HepG2 (cell line): Measurements from ENCODE around the gene GTF2H4. TPM values are rescaled to one million over a fixed set of nuclear protein-coding genes. Genes with fewer than 3 reads are reported as not detected.

Source experiments
- ATAC-seq: fragments of 200-7000 bp; cut with Tn5 transposase; 3 replicates; pipeline ENCODE4 v1.9.1; 2020; ENCODE audit warnings: mild to moderate bottlenecking, moderate library complexity
- BruUV-seq: library from RNA; stranded (reverse); fragments of 400-500 nt; replicated peaks from 2 replicates; lab custom pipeline; 2021; lab: Mats Ljungman, UMichigan
- CTCF ChIA-PET: fragments of 300-600 bp; formaldehyde crosslinking; extraction: SDS; loops from one replicate; lab custom pipeline; 2021; ENCODE audit warnings: low total read pairs, inconsistent platforms, low intra/inter-chr PET ratio; lab: Yijun Ruan, JAX
- POLR2A ChIA-PET: fragments of 350-600 bp; sonication (Branson Sonifier 250); formaldehyde crosslinking; loops from one replicate; lab custom pipeline; 2020; ENCODE audit warnings: antibody characterized with exemption, inconsistent platforms; lab: Yijun Ruan, JAX
- DNase-seq: peaks from one replicate; pipeline ENCODE4 v3.0.0-alpha.2; 2015; ENCODE audit warnings: low spot score
- FAIRE-seq: peaks from 3 replicates; lab custom pipeline; 2011; peaks lifted over from hg19 to GRCh38; lab: Jason Lieb, UNC
- H2AFZ ChIP-seq: one replicate; pipeline ENCODE4 v1.6.1; 2011; ENCODE audit warnings: low read length, inconsistent platforms
- H3K27ac ChIP-seq: fragments of 300-600 bp; 3 replicates; pipeline ENCODE4 v1.8.0; 2011; ENCODE audit warnings: mixed run types, mild to moderate bottlenecking, mixed read lengths, low read length, inconsistent platforms; ENCODE audit not compliant: insufficient read depth; ENCODE audit errors: extremely low read length
- H3K27me3 ChIP-seq, 2 experiments: fragments of 200-600 bp in 1 of 2; 2 replicates in 1 of 2; 3 replicates in 1 of 2; pipeline versions ENCODE4 v1.6.0 to v1.8.0; 2011; ENCODE audit warnings: low read length in 2 of 2, mild to moderate bottlenecking in 2 of 2, moderate library complexity in 2 of 2, inconsistent platforms in 1 of 2; ENCODE audit not compliant: insufficient read depth in 2 of 2, control insufficient read depth in 1 of 2
- H3K36me3 ChIP-seq, 2 experiments: fragments of 200-600 bp in 1 of 2; replicated peaks in 1 of 2; 2 replicates in 1 of 2; 3 replicates in 1 of 2; pipeline versions ENCODE4 v1.5.1 to v1.8.0; 2011; ENCODE audit warnings: low read length in 2 of 2, inconsistent platforms in 1 of 2; ENCODE audit not compliant: insufficient read depth in 2 of 2, control insufficient read depth in 1 of 2
- H3K4me1 ChIP-seq: 2 replicates; pipeline ENCODE4 v1.5.1; 2012; ENCODE audit warnings: low read length, inconsistent platforms; ENCODE audit not compliant: insufficient read depth
- H3K4me2 ChIP-seq: 2 replicates; pipeline ENCODE4 v1.6.0; 2011; ENCODE audit warnings: low read depth, low read length, inconsistent platforms
- H3K4me3 ChIP-seq, 3 experiments: fragments of 200-600 bp in 1 of 3; sonication (generic), shearing (Covaris generic) in 1 of 3; replicated peaks in 1 of 3; 2 replicates each; pipeline ENCODE4 v1.5.1; 2011 to 2016; ENCODE audit warnings: low read length in 3 of 3, inconsistent platforms in 2 of 3, low read depth in 2 of 3, mild to moderate bottlenecking in 2 of 3, control low read depth in 1 of 3, mixed read lengths in 1 of 3; ENCODE audit not compliant: insufficient read depth in 1 of 3
- H3K79me2 ChIP-seq: one replicate; pipeline ENCODE4 v1.6.1; 2011; ENCODE audit warnings: low read length, inconsistent platforms; ENCODE audit not compliant: insufficient read depth
- H3K9ac ChIP-seq: 2 replicates; pipeline ENCODE4 v1.6.0; 2011; ENCODE audit warnings: mild to moderate bottlenecking, low read depth, low read length, inconsistent platforms; ENCODE audit not compliant: insufficient read depth
- H3K9me3 ChIP-seq: 2 replicates; pipeline ENCODE4 v1.5.1; 2012; ENCODE audit warnings: mild to moderate bottlenecking, low read length
- H4K20me1 ChIP-seq: 2 replicates; pipeline ENCODE4 v1.6.0; 2011; ENCODE audit warnings: inconsistent platforms, mild to moderate bottlenecking, low read length, moderate library complexity; ENCODE audit not compliant: insufficient read depth
- CAMTA2 ChIP-seq: sonication (generic); formaldehyde crosslinking; IDR thresholded peaks from 2 replicates; pipeline ENCODE4 v1.4.0; 2020; ENCODE audit warnings: mild to moderate bottlenecking, missing genetic modification reagents, borderline replicate concordance
- CBFB ChIP-seq: sonication (generic); formaldehyde crosslinking; IDR thresholded peaks from 2 replicates; pipeline ENCODE4 v1.4.0; 2020; ENCODE audit warnings: missing genetic modification reagents
- FOXK2 ChIP-seq: fragments of 450-650 bp; IDR thresholded peaks from 2 replicates; pipeline ENCODE4 v1.6.1; 2016
- FUBP1 ChIP-seq: sonication (generic); formaldehyde crosslinking; IDR thresholded peaks from 2 replicates; pipeline ENCODE4 v1.5.1; 2020; ENCODE audit warnings: missing genetic modification reagents, mild to moderate bottlenecking, borderline replicate concordance
- ISL2 ChIP-seq: sonication (generic); formaldehyde crosslinking; IDR thresholded peaks from 2 replicates; pipeline ENCODE4 v1.5.0; 2020; ENCODE audit warnings: missing genetic modification reagents
- KDM5A ChIP-seq: fragments of 200-600 bp; sonication (generic); IDR thresholded peaks from 2 replicates; pipeline ENCODE4 v1.7.0; 2018; ENCODE audit warnings: antibody characterized with exemption, mild to moderate bottlenecking, low read length, borderline replicate concordance
- MIER2 ChIP-seq: IDR thresholded peaks from 2 replicates; pipeline ENCODE4 v1.6.1; 2016; ENCODE audit warnings: missing biosample characterization, missing genetic modification reagents
- NFYC ChIP-seq: IDR thresholded peaks from 2 replicates; pipeline ENCODE4 v1.6.1; 2016; ENCODE audit warnings: missing genetic modification reagents, missing compliant biosample characterization
- PAWR ChIP-seq: sonication (generic); formaldehyde crosslinking; IDR thresholded peaks from 2 replicates; pipeline ENCODE4 v1.4.0; 2020; ENCODE audit warnings: missing genetic modification reagents, mild to moderate bottlenecking, borderline replicate concordance
- PRPF4 ChIP-seq: fragments of 200-400 bp; formaldehyde crosslinking; IDR thresholded peaks from 2 replicates; pipeline ENCODE4 v1.6.1; 2016; ENCODE audit warnings: low read length, low read depth; ENCODE audit not compliant: poor library complexity, severe bottlenecking
- PTBP1 ChIP-seq: fragments of 200-400 bp; formaldehyde crosslinking; IDR thresholded peaks from 2 replicates; pipeline ENCODE4 v1.6.1; 2018; ENCODE audit warnings: low read length, low read depth; ENCODE audit not compliant: poor library complexity, severe bottlenecking
- RELA ChIP-seq: sonication (generic); formaldehyde crosslinking; IDR thresholded peaks from 2 replicates; pipeline ENCODE4 v1.4.0; 2020; ENCODE audit warnings: missing genetic modification reagents
- RXRA ChIP-seq: sonication (generic); formaldehyde crosslinking; IDR thresholded peaks from 2 replicates; pipeline ENCODE4 v1.5.1; 2020; ENCODE audit warnings: missing genetic modification reagents
- SP5 ChIP-seq: IDR thresholded peaks from 2 replicates; pipeline ENCODE4 v1.6.1; 2016; ENCODE audit warnings: low read depth, borderline replicate concordance
- SRSF4 ChIP-seq: fragments of 200-400 bp; formaldehyde crosslinking; IDR thresholded peaks from one replicate; pipeline ENCODE4 v1.6.1; 2018; ENCODE audit warnings: mild to moderate bottlenecking, low read depth, low read length, moderate library complexity; ENCODE audit not compliant: poor library complexity, severe bottlenecking
- ZBTB21 ChIP-seq: sonication (generic); formaldehyde crosslinking; IDR thresholded peaks from 2 replicates; pipeline ENCODE4 v1.4.0; 2020; ENCODE audit warnings: missing genetic modification reagents
- ZBTB33 ChIP-seq: sonication (generic); formaldehyde crosslinking; IDR thresholded peaks from 2 replicates; pipeline ENCODE4 v1.4.0; 2020; ENCODE audit warnings: missing genetic modification reagents
- ZBTB38 ChIP-seq: sonication (generic); formaldehyde crosslinking; IDR thresholded peaks from 2 replicates; pipeline ENCODE4 v1.5.1; 2020; ENCODE audit warnings: mild to moderate bottlenecking, missing genetic modification reagents
- ZNF577 ChIP-seq: sonication (generic); formaldehyde crosslinking; IDR thresholded peaks from 2 replicates; pipeline ENCODE4 v1.4.0; 2020; ENCODE audit warnings: mild to moderate bottlenecking, low read depth, missing genetic modification reagents, borderline replicate concordance
- ZNF580 ChIP-seq: IDR thresholded peaks from 2 replicates; pipeline ENCODE4 v1.6.1; 2016; ENCODE audit warnings: low read depth, borderline replicate concordance
- ZNF672 ChIP-seq: sonication (generic); formaldehyde crosslinking; IDR thresholded peaks from 2 replicates; pipeline ENCODE4 v1.8.1; 2022; ENCODE audit warnings: missing genetic modification reagents
- ZNF775 ChIP-seq: sonication (generic); formaldehyde crosslinking; IDR thresholded peaks from 2 replicates; pipeline ENCODE4 v1.4.0; 2020; ENCODE audit warnings: missing genetic modification reagents, mild to moderate bottlenecking, moderate library complexity, borderline replicate concordance
- ZNF776 ChIP-seq: sonication (generic); formaldehyde crosslinking; IDR thresholded peaks from 2 replicates; pipeline ENCODE4 v1.4.0; 2020; ENCODE audit warnings: mild to moderate bottlenecking, missing genetic modification reagents
- WGBS: methylation state at CpG from one replicate; pipeline ENCODE4 v1.1.6; 2017; ENCODE audit warnings: low lambda C conversion rate; 5-methylcytosine and 5-hydroxymethylcytosine counted together
- in situ Hi-C: cut with HindIII; loops from 2 replicates; pipeline ENCODE4 v1.10.0; 2017; ENCODE audit warnings: low pct_unique_long_range_greater_than_20kb; ENCODE audit not compliant: extremely low pct_ligation_motif_present
- intact Hi-C: fragments of 100-400 bp; cut with micrococcal nuclease; formaldehyde crosslinking; loops from one replicate; pipeline ENCODE4 v1.10.0; 2022; ENCODE audit not compliant: unreplicated experiment
- polyA plus RNA-seq, 8 experiments: library from polyadenylated mRNA; depleted of rRNA in 3 of 8; stranded (reverse) in 7 of 8; unstranded in 1 of 8; fragments of >200 nt; fragmentation: Illumina TruSeq in 4 of 8; extraction: Trizol in 4 of 8; gene quantifications; 2 replicates each; pipeline versions ENCODE4 v1.2.1 to v1.2.3, GENCODE V29; 2011 to 2016; ENCODE audit warnings: low read depth in 4 of 8, missing spikeins in 1 of 8, mixed read lengths in 1 of 8; ENCODE audit not compliant: insufficient read depth in 1 of 8
- total RNA-seq, 5 experiments: library from RNA; depleted of rRNA; stranded (reverse); fragments of >200 nt; fragmentation: Illumina TruSeq; extraction: Trizol; gene quantifications; 2 replicates each; pipeline ENCODE4 v1.2.3, GENCODE V29; 2016; ENCODE audit warnings: low read depth in 1 of 5

The GTF2H4 gene
- total and polyA plus RNA-seq, 2 of the 13 experiments (the other 11 are each of a cell fraction or from before 2014, with no cell fraction given), result 15.9 to 49.3 TPM

GRCh38 chr6:30913721-30914075 is 5.7 kb downstream of the GTF2H4 start:
- Histone ChIP-seq H3K27ac (peak overlapping the region; percentile 61), H2AFZ (no peak overlapping the region), H3K79me2 (peaks cover 21% of the 10 kb centered on the region), H4K20me1 (no peaks in the 10 kb centered on the region), H3K9me3 (no peaks in the 10 kb centered on the region), H3K4me2 (peak overlapping the region; percentile 97), H3K36me3 (peaks cover 12 to 46% of the 10 kb centered on the region in 2 experiments), H3K9ac (peak overlapping the region; percentile 43; the same call in 1 of the 2 replicates), H3K27me3 (no peaks in the 10 kb centered on the region; a peak in 1 of 5 replicates), H3K4me3 (peak overlapping the region in 1 of 3 experiments; percentile 32; a peak in 1 of 6 replicates), H3K4me1 (peaks cover 37% of the 10 kb centered on the region)
- no peak for DNase-seq
- BruUV-seq, result no TSS peak
- intact Hi-C loops (loop anchor here (1.0 to 2.0 kb wide), 3 partner anchors 85 to 174 kb away; no protein-coding TSS in a partner anchor), in situ Hi-C loops (no loop called here)
- WGBS, result 52% methylated on average over 31 of the region's 31 CpGs
- ChIA-PET CTCF (interaction anchor here (2.1 to 3.1 kb wide), 2 partner anchors 155 to 166 kb away, joined by 9 read pairs; no protein-coding TSS in a partner anchor), POLR2A (interaction anchor here (0.7 to 3.4 kb wide), 24 partner anchors 8 to 628 kb away, joined by 3 to 24 read pairs (median 4); partner anchors contain the start of genes DDR1, DDX39B, GNL1 and MDC1)
- ATAC-seq, result no peak; the same call in 2 of the 3 replicates
- FAIRE-seq, result no peak
- TF ChIP-seq ZBTB38 (CRISPR knock-in tag), result peak; percentile 99
- TF ChIP-seq FOXK2, result no peak
- no peak for TF ChIP-seq RELA (CRISPR knock-in tag)
- TF ChIP-seq ZNF577 (CRISPR knock-in tag), result no peak
- no peak for TF ChIP-seq NFYC (CRISPR knock-in tag)
- no peak for TF ChIP-seq ISL2 (CRISPR knock-in tag)
- TF ChIP-seq KDM5A, result no peak
- TF ChIP-seq SRSF4, result no peak
- 0 out of 2 replicates have a peak, but pooled peaks have one; percentile 18 for TF ChIP-seq ZNF775 (CRISPR knock-in tag)
- no peak for TF ChIP-seq ZNF776 (CRISPR knock-in tag)
- TF ChIP-seq PTBP1, result peak; percentile 23
- no peak for TF ChIP-seq MIER2
- TF ChIP-seq RXRA (CRISPR knock-in tag), result no peak
- peak; percentile 82 for TF ChIP-seq ZBTB33 (CRISPR knock-in tag)
- TF ChIP-seq SP5, result no peak
- TF ChIP-seq PAWR (CRISPR knock-in tag), result no peak
- TF ChIP-seq CAMTA2, result no peak
- no peak for TF ChIP-seq CBFB (CRISPR knock-in tag)
- no peak for TF ChIP-seq FUBP1 (CRISPR knock-in tag)
- no peak for TF ChIP-seq ZBTB21 (CRISPR knock-in tag)
- TF ChIP-seq ZNF672, result peak; percentile 23; the same call in 1 of the 2 replicates
- TF ChIP-seq ZNF580 (CRISPR knock-in tag), result no peak
- peak; percentile 98 for TF ChIP-seq PRPF4
